TTC549 (cell line): Measurements from ENCODE around the gene PGRMC1.
"Not testable (repeated sequence)": the region's sequence is repeated elsewhere in the genome, so short reads cannot be mapped to it uniquely, and the experiment has no call there.

ENCODE experiments used
- FAIRE-seq: peaks from 2 replicates; lab custom pipeline; 2012; peaks lifted over from hg19 to GRCh38; lab: Jason Lieb, UNC

The PGRMC1 gene

DNA sequence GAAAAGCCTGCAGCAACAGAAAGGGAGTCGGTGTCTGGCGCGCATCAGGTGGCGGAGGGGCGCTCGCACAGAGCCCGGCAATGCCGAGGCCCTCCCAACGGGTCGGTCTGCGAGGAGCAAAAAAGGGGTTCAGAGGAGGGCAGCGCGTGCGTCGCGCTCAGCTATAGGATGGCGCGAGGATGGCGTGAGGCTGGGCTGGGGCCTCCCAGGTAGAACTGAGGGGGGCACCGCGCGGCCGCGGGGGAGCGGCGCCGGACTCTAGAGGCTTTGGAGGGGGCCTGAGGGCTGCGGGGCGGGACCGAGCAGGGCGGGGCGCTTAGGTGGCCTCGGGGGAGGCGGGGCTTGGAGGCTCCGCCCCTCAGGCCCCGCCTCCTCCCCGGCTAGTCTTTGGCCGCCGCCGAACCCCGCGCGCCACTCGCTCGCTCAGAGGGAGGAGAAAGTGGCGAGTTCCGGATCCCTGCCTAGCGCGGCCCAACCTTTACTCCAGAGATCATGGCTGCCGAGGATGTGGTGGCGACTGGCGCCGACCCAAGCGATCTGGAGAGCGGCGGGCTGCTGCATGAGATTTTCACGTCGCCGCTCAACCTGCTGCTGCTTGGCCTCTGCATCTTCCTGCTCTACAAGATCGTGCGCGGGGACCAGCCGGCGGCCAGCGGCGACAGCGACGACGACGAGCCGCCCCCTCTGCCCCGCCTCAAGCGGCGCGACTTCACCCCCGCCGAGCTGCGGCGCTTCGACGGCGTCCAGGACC lies at the start of gene PGRMC1:
TSS of gene PGRMC1 (plus strand) at position 414 of the 751 bp plus-strand sequence. CDS start at position 493, 79 bp downstream.
- no peak for FAIRE-seq

DNA sequence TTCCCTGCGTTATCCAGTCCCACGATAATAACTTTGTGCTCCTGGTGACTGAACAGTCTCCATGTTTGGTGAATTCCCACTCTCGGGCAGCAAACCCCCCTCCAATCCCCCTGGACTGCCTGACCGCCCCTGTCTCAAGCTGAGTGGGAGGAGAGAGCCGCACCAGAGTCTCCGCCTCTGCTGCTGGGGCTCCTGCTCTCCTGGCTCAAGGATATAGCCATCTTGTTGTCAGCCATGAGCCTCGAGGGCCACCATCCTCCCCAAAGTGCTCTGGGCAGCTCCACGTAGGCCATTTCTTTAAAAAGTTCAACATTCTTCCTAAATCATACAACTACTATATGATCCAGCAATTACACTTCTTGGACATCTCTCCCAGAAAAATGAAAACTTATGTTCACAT lies 49.3 kb upstream of the PGRMC1 start:
- no peak for FAIRE-seq

- FAIRE-seq: no peak
Measured at GRCh38 chrX:119187298-119187697, 48.8 kb upstream of the PGRMC1 start.

DNA sequence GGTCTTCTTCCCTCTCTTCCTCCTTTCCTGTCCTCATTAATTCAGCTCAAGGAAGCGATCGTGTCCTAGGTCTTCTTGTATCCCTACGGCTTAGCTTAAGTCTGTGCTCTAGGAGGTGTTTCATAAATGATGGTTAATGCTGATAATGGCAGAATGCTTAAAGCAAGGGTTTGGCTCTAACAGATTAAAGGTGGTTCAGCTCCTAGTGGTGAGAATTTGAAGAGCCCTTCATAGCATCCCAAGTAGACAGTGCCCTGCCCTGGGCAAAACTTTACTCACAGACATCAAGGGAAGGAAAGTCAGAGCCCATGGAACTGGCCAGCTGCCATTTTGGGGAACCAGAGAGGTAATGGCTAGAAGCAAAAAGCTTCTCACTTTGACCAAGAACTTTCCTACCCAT lies 47.0 kb upstream of the PGRMC1 start:
- FAIRE-seq: no peak

DNA sequence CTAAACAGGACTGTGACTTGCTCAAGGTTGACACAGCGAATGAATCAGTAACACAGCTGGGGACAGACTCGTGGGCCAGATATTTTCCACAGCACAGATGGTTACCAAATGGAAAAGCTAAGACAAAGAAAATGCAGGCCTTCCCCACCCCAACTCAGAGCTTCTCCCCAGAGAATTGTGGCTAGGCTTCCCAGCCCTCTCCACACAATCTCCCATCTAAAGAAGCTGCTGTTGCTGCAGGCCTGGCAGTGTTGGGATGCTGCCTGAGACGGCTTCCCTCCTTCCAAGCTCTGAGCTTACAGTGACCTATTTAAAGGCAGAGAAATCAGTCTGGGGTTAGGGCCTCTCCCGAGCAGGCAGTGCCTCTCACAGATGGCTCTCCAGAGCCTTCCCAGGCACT lies 46.5 kb upstream of the PGRMC1 start:
- no peak for FAIRE-seq

GRCh38 chrX:119190091-119190681 lies 45.9 kb upstream of the PGRMC1 start:
- FAIRE-seq: no peak

DNA sequence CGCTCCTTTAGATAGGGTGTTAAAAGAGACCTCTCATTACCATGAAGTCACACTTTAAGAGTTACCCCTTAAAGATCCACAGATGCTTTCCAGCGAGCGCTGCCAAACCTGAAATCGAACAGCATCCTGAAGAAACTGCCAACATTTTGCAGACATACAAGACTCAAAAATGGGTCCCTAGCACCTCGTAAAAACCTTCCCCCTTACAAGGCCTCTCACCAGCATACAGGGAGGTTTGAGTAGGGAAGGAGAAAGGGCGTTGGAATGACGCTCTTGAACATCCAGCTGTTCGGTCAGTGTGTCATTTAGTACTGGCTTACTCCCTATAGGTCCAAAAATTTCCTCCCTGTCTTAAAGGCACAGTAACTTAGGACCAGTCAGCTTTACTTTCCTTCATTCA lies 45.3 kb upstream of the PGRMC1 start:
- FAIRE-seq: no peak

- no peak for FAIRE-seq
Measured at GRCh38 chrX:119194621-119195020, 41.5 kb upstream of the PGRMC1 start.

GRCh38 chrX:119201570-119201969 lies 34.5 kb upstream of the PGRMC1 start:
- no peak for FAIRE-seq

DNA sequence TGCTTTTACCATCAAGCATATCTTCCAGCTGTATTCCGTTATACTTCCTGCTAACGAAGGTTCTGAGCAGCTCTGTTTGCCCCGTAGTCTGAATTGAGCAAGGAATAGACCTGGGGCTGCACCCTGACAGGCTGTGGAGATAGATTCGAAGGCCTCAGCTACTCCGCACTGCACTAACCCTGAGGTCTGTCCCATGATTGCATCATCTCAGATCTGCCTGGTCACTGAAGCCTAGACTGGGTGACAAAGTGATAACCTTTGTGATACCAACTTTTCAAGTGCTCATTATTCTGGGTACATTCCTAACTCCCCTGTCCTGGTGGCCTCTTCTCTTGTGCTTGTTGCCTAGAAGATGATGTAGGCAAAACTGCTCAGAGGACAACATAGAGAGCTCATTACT lies 29.9 kb upstream of the PGRMC1 start:
- no peak for FAIRE-seq

DNA sequence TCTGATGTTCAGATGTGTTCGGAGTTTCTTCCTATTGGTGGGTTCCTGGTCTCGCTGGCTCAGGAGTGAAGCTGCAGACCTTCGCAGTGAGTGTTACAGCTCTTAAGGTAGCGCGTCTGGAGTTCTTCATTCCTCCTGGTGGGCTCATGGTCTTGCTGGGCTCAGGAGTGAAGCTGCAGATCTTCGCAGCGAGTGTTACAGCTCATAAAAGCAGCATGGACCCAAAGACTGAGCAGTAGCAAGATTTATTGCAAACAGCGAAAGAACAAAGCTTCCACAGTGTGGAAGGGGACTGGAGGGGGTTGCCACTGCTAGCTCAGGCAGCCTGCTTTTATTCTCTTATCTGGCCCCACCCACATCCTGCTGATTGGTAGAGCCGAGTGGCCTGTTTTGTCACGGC lies 28.6 kb upstream of the PGRMC1 start:
- FAIRE-seq: not testable (repeated sequence)

DNA sequence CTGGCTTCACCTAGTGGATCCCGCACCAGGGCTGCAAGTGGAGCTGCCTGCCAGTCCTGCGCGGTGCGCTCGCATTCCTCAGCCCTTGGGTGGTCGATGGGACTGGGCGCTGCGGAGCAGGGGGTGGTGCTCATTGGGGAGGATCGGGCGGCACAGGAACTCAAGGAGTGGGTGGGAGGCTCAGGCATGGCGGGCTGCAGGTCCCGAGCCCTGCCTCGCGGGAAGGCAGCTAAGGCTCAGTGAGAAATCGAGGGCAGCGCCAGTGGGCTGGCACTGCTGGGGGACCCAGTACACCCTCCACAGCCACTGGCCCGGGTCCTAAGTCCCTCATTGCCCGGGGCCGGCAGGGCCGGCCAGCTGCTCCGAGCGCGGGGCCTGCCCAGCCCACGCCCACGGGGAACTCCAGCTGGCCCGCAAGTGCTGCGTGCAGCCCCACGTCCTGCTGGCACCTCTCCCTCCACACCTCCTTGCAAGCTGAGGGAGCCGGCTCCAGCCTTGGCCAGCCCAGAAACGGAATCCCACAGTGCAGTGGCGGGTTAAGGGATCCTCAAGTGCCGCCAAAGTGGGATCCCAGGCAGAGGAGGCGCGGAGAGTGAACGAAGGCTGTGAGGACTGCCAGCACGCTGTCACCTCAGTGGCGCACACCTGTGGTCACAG lies 27.6 kb upstream of the PGRMC1 start:
- no peak for FAIRE-seq

- FAIRE-seq: not testable (repeated sequence)
Measured at GRCh38 chrX:119210931-119211648, 25.0 kb upstream of the PGRMC1 start.

DNA sequence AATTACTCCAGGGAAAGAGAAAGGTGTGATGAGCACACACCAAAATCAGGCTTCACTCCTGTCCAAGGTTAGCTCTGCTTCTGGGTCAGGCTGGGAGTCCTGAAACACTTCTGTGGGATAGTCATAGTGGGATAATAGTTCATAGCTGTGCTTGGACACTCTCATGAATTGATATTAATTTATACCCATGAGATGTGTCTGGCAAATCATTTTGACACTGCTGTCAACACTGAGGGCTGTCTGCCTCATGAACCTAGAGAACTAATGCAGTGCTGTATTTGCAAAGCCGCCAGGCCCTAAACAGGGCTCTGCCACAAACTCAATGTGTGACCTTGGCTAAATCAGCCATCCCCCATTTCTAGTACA lies 24.5 kb upstream of the PGRMC1 start:
- FAIRE-seq: no peak

DNA sequence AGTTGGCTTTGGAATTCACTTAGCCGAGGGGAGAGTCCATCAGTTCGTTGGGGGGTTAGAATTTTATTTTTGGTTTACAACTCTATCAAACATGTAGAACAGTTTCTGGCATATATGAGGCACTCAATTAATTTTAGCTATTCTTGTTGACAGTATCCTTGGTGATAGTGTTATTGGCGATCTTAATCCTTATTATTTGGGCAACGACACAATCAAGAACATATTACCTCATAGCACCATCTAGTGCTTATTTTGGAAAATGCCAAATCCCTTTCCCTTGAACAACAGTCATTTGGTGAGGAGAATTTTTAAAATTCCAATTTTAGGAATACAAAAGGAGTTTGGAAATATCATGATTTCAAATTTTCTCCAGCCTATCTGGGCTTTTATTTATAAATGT lies 17.9 kb upstream of the PGRMC1 start:
- peak; percentile 83 for FAIRE-seq

- FAIRE-seq: no peak
Measured at GRCh38 chrX:119222932-119223331, 13.2 kb upstream of the PGRMC1 start.

GRCh38 chrX:119223783-119224182 lies 12.3 kb upstream of the PGRMC1 start:
- FAIRE-seq: no peak

GRCh38 chrX:119226446-119226845 lies 9.6 kb upstream of the PGRMC1 start:
- no peak for FAIRE-seq

- FAIRE-seq: no peak
Measured at GRCh38 chrX:119228512-119229252, 7.4 kb upstream of the PGRMC1 start.

- FAIRE-seq: no peak
Measured at GRCh38 chrX:119229253-119229615, 6.9 kb upstream of the PGRMC1 start.

DNA sequence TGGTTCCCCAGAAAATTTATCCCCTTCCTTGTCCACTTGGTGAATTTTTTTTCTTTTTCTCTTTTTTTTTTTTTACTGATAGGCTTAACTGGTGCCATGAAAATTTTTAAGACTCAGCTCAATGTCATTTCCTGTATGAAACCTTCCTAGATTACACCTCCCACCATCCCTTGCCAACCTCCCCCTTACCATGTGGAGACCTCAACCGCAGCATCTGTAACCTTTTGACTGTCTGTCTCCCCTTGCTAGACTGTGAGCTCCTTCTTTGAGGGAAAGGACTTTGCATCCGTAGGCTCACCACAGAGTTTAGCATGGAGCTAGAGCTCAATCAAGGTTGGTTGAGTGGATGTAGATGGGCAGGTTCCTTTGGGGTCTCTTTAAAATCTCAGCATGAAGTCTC lies 5.2 kb upstream of the PGRMC1 start:
- no peak for FAIRE-seq

DNA sequence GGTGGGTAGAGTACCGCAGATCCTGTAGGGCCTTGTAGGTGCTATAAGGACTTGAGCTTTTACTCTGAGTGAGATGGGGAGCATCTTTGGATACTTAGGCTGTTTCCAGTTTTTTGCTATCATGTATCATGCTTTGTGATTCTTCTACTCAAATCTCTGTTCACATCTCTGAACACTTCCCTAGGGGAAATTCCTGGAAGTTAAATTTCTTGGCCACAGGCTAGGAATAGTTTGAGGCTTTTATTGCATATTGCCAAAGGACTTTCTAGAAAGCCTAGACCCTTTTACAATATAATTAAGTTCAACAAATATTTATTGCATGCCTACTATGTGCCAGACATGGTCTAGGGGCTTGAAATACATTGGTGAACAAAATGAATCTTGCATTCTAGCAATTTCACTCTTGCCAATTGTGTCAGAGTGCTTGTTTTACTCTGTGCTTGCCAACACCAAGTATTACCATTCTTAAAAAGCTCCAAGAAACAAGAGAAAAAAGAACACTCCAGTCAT lies 4.1 kb upstream of the PGRMC1 start:
- FAIRE-seq: no peak
